Thymus (tissue), 11 donors: Measurements from ENCODE around the gene LPCAT1. TPM values are rescaled to one million over a fixed set of nuclear protein-coding genes. Genes with fewer than 3 reads are reported as not detected.

Experiments
- DNase-seq, 9 donors: peaks; one replicate each; pipeline ENCODE4 v3.0.0-alpha.2; 2013; ENCODE audit warnings: low spot score in 9 of 9, low read depth in 6 of 9, missing footprints in 1 of 9
- H3K27ac ChIP-seq, 2 donors: one replicate each; pipeline ENCODE4 v1.5.1; 2013; ENCODE audit warnings: control low read depth in 1 of 2, low read depth in 1 of 2, low read length in 1 of 2, mild to moderate bottlenecking in 1 of 2, moderate library complexity in 1 of 2
- H3K27me3 ChIP-seq, 2 donors: one replicate each; pipeline ENCODE4 v1.5.1; 2013; ENCODE audit warnings: low read length in 1 of 2; ENCODE audit not compliant: control insufficient read depth in 2 of 2, insufficient read depth in 1 of 2
- H3K36me3 ChIP-seq, 2 donors: one replicate each; pipeline ENCODE4 v1.5.1; 2013; ENCODE audit warnings: low read length in 1 of 2, mild to moderate bottlenecking in 1 of 2, moderate library complexity in 1 of 2; ENCODE audit not compliant: control insufficient read depth in 2 of 2, insufficient read depth in 2 of 2
- H3K4me1 ChIP-seq, 2 donors: one replicate each; pipeline ENCODE4 v1.5.1; 2013; ENCODE audit warnings: low read length in 2 of 2; ENCODE audit not compliant: control insufficient read depth in 2 of 2, insufficient read depth in 2 of 2
- H3K4me3 ChIP-seq, 2 donors: one replicate each; pipeline ENCODE4 v1.5.1; 2013; ENCODE audit warnings: low read length in 2 of 2, control low read depth in 1 of 2, mild to moderate bottlenecking in 1 of 2
- H3K9me3 ChIP-seq, 2 donors: one replicate each; pipeline ENCODE4 v1.5.1; 2013; ENCODE audit warnings: low read length in 1 of 2, mild to moderate bottlenecking in 1 of 2; ENCODE audit not compliant: control insufficient read depth in 2 of 2, insufficient read depth in 1 of 2
- WGBS: extraction: QIAGEN DNeasy Blood & Tissue Kit; methylation state at CpG from one replicate; pipeline ENCODE4 v1.1.7; 2013; 5-methylcytosine and 5-hydroxymethylcytosine counted together
- polyA plus RNA-seq: library from polyadenylated mRNA; stranded (reverse); fragments of 200-250 nt; gene quantifications from one replicate; pipeline ENCODE4 v1.2.3, GENCODE V29; 2013
- total RNA-seq: library from RNA; stranded (reverse); fragments of 120-200 nt; gene quantifications from one replicate; pipeline ENCODE4 v1.2.4, GENCODE V29; 2013
- donor health status: healthy.

Gene LPCAT1
- total and polyA plus RNA-seq, 2 donors = 16.8 to 50.5 TPM

DNA sequence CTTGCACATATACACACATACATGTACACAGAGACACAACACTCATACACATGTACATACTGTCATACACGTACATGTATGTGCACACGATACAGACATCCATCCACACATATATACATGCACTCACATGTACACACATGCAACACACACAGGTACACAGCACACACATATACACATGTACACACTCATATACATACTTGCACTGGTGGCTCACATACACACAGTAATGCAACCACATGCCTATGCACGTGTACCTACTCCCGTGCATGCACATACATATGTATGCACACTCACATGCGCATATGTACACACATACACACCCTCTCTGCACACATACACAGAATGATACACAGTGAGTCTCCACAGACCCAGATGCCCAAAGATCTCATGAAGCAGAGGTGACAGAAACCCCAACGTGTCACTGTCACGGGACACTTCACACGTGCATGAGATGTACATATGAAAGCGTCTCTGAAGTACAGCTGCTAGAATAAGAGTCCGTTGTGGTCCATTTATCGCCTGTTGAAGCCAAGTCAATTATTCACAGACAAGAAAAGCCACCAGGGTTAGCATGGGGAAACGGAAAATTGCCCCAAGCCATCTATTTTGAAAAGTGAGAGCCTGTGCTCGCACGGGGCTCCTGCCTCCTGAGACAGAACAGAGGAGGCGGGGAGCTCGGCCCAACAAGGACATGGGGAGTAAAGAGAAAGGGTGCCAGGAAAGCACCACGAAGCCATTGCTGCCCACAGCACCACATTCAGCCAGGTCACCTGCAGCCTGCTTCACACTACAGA lies 24.9 kb downstream of the LPCAT1 start:
- Histone ChIP-seq H3K9me3 (no peaks in the 10 kb centered on the region), H3K4me3 (no peak overlapping the region), H3K27ac (no peak overlapping the region), H3K4me1 (peaks cover 2 to 23% of the 10 kb centered on the region in 2 donors), H3K36me3 (peaks cover 4 to 21% of the 10 kb centered on the region in 2 donors), H3K27me3 (no peaks in the 10 kb centered on the region)
- DNase-seq = no peak
- 92% methylated on average over 17 of the region's 17 CpGs for WGBS

DNA sequence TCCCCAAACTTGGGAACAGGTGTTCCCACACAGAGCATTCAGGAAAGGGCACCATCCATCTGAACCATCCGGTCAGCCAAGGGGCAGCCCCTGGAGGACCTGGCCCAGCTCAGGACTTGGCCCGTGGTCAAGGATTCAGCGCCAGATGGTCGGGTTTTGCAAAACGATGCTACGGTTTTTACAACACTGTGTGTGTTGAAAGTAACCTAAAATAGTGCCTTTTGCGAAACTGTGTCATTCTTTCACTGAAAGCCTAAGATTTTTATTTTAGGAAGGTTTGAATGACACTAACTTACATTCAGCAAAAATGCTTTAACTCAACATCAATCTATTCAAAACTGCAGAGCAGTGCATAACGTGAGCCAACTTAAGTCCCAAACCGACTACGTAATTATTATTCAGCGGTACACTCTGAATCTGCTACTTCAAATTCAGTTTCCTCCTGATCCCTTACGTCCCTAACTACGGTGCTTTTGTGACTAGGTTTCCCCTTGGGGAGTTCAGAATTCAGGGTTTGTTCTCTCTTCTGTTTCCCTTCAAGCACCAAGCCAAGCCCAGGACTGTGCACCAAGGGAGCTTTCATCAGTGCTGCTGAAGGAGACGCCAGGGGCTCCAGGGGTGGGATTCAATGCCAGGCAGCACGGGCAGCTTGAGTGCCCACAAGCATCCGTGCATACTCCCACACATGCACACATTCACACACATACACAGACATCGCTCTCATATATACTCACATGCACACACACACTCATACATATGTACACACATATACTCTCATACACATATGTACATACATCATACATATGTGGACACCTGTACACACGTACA lies 25.8 kb downstream of the LPCAT1 start:
- Histone ChIP-seq H3K27ac (no peak overlapping the region), H3K27me3 (no peaks in the 10 kb centered on the region), H3K36me3 (peaks cover 11 to 29% of the 10 kb centered on the region in 2 donors), H3K4me3 (no peak overlapping the region), H3K4me1 (peaks cover 2 to 19% of the 10 kb centered on the region in 2 donors), H3K9me3 (no peaks in the 10 kb centered on the region)
- no peak for DNase-seq
- 95% methylated on average over 18 of the region's 18 CpGs for WGBS

DNA sequence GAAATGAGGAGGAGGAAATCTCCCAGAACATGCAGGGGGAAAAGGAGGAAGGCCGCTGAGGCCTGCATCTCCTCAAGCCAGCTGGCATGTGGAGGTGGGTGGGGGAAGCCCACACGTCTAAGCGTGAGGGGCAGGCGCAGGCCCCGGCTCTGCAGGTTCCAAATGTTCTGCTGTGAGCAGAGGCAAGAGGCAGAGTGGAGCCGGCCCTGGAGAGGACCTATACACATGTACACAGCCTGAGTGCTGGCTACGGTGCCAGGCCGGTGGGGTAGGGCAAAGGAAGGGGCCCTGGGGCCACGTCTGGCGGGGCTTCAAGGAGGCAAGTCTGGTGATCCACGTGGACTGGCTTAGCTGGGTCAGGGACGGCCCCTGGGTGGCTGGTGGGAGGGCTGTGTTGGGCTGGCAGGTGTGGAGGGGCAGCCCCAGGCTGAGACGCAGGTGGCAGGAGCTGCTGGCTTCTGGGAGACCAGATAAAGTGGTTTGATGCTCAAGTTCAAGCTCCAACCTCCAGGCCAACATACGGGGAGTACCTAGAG lies 26.4 kb downstream of the LPCAT1 start:
- Histone ChIP-seq H3K36me3 (peaks cover 11 to 31% of the 10 kb centered on the region in 2 donors), H3K27ac (no peak overlapping the region), H3K9me3 (no peaks in the 10 kb centered on the region), H3K4me3 (no peak overlapping the region), H3K27me3 (no peaks in the 10 kb centered on the region), H3K4me1 (peaks cover 2 to 16% of the 10 kb centered on the region in 2 donors)
- 92% methylated on average over 14 of the region's 14 CpGs for WGBS
- no peak for DNase-seq

DNA sequence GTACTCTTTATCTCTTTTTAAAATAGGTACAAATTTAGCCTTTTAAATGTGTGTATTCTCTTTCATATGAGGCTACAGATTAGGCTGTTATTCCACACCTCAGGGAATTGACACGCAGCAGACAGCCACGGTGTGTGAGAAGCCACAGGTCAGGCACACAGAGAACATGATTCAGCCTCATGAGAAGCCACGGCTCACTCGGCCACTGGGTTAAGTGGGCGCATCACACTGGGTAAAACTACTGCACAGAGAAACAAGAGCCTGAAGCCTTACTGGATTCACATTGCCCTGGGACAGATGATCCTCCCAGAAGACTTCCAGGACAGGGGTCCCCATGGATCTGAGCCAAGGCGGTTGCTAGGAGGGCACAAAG lies 28.2 kb downstream of the LPCAT1 start:
- H3K27me3 ChIP-seq = no peaks in the 10 kb centered on the region
- H3K27ac ChIP-seq = no peak overlapping the region
- no peaks in the 10 kb centered on the region for H3K9me3 ChIP-seq
- no peak overlapping the region for H3K4me3 ChIP-seq
- 46% methylated on average over 6 of the region's 6 CpGs for WGBS
- no peak for DNase-seq
- peaks cover 2 to 16% of the 10 kb centered on the region in 2 donors for H3K4me1 ChIP-seq
- H3K36me3 ChIP-seq = peaks cover 21 to 48% of the 10 kb centered on the region in 2 donors

DNA sequence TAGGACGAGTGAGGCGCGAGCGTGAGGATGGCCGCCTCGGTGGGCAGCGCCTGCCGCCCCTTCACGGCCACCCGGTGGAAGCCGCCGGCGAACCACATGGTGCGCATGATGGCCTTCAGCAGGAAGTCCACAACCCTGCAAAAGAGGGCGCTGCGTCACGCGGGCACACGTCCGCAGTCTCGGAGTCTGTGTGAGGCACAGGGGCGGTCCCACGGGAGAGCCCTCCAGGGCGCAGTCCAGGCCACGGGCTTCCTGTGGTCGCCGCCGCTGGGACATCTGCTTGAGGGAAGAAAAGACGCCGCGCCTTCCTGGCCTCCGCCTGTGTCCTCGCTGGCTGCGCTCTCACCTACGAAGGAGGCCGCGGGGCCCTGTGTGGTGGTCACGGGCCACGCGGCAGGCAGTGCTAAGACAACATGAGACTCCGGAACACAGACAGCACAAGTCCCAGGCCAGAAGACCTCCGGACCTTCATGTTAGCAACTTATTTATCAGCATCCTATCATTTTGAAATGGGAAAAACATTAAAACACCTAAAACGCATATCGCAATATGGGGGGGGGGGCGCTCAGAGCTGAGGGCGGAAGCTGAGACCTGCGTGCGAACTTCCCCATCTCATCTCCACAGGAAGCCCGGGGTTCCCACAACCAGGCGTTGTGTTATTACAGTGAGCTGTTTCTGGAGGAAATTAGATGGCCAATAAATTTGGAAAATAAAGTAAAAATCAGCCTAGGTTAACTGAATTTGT lies 28.8 kb downstream of the LPCAT1 start:
- peaks cover 2 to 16% of the 10 kb centered on the region in 2 donors for H3K4me1 ChIP-seq
- peak in 3 of 9 donors; percentile 20 to 42 (median 23) for DNase-seq
- WGBS = 54% methylated on average over 50 of the region's 50 CpGs
- peak overlapping the region in 1 of 2 donors; percentile 18 for H3K4me3 ChIP-seq
- peaks cover 23 to 51% of the 10 kb centered on the region in 2 donors for H3K36me3 ChIP-seq
- H3K27me3 ChIP-seq = no peaks in the 10 kb centered on the region
- no peak overlapping the region for H3K27ac ChIP-seq
- no peaks in the 10 kb centered on the region for H3K9me3 ChIP-seq

DNA sequence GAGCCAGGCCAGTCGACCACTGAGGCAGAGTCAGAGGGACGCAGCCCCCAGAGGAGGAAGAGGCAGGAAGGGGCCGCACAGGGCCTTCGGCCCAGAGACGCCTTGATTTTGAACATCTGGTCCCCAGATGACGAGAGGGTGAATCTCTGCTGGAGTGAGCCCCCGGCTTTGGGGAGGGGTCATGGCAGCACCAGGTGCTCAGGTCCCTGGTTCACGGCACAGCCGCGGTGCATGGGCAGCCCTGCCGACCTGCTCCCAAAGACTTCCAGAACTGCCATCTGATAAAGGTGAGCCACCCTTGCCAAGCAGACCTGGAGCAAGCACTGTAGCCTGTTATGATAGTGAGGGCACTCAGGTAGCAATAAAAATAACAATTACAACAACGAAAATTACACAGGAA lies 29.8 kb downstream of the LPCAT1 start:
- H3K27me3 ChIP-seq = no peaks in the 10 kb centered on the region
- H3K4me1 ChIP-seq = peaks cover 2 to 16% of the 10 kb centered on the region in 2 donors
- no peak overlapping the region for H3K27ac ChIP-seq
- H3K9me3 ChIP-seq = no peaks in the 10 kb centered on the region
- H3K4me3 ChIP-seq = no peak overlapping the region
- H3K36me3 ChIP-seq = peaks cover 23 to 60% of the 10 kb centered on the region in 2 donors
- WGBS = 85% methylated on average over 12 of the region's 12 CpGs
- no peak for DNase-seq

DNA sequence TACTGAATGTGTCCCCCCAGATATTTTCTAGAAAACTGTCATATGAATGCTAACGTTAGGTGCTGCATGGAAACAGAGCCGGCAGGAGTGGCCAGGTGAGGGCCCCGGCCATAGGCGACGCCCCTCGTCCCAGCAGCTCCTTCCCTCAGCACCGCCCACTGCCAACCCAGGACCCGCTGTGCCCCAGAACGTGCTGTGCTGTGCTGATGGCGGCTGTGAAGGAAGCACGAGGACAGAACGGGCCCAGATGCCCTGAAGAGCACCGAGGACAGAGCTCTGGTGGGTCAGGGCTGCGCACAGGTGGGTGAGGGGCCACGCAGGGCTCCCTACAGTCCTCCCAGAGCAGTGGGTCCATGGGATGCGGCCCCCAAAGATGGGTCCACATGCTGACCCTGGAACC lies 30.3 kb downstream of the LPCAT1 start:
- no peak for DNase-seq
- 95% methylated on average over 16 of the region's 16 CpGs for WGBS
- peaks cover 2 to 16% of the 10 kb centered on the region in 2 donors for H3K4me1 ChIP-seq
- H3K4me3 ChIP-seq = no peak overlapping the region
- peaks cover 23 to 64% of the 10 kb centered on the region in 2 donors for H3K36me3 ChIP-seq
- H3K9me3 ChIP-seq = no peaks in the 10 kb centered on the region
- no peak overlapping the region for H3K27ac ChIP-seq
- H3K27me3 ChIP-seq = no peaks in the 10 kb centered on the region

DNA sequence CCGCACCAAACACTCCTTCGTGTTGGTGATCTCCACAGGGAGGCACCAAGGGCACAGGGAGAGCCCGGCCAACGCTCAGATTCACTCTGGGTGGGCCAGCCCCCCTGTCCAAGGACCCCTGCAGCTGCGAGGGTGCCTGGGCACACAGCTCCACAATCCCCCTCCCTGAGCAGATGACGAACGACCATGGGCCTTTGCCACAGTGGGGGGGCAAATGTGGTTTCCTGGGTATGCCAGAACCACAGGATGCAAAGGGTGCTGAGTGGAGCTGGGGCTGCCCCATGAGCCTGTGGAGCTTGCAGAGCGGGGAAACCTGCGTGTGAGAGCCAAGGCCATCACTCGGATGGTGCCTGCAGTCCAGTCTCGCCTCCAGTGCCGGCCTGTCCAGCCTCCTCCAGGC lies 31.0 kb downstream of the LPCAT1 start:
- DNase-seq = no peak
- Histone ChIP-seq H3K36me3 (peaks cover 23 to 62% of the 10 kb centered on the region in 2 donors), H3K4me3 (no peak overlapping the region), H3K27me3 (no peaks in the 10 kb centered on the region), H3K9me3 (no peaks in the 10 kb centered on the region), H3K4me1 (peaks cover 2 to 16% of the 10 kb centered on the region in 2 donors), H3K27ac (no peak overlapping the region)
- WGBS = 60% methylated on average over 12 of the region's 12 CpGs
